ENCODE data around the gene CHAC2. TPM values are rescaled to one million over a fixed set of nuclear protein-coding genes. Genes with fewer than 3 reads are reported as not detected.

Gene CHAC2
- total RNA-seq, 1 experiment from 2014 or later = 18.0 TPM

- DNase-seq (ENCODE audit: low read depth) = no peak
Observed at GRCh38 chr2:53778536-53779162, 11.0 kb downstream of the CHAC2 start.

- DNase-seq (ENCODE audit: low read depth) = no peak
Observed at GRCh38 chr2:53780056-53780455, 12.5 kb downstream of the CHAC2 start.

GRCh38 chr2:53782676-53783075 lies 15.1 kb downstream of the CHAC2 start:
- no peak for DNase-seq (ENCODE audit: low read depth)

- no peak for DNase-seq (ENCODE audit: low read depth)
Observed at GRCh38 chr2:53784436-53784835, 16.8 kb downstream of the CHAC2 start.

GRCh38 chr2:53785366-53785765 lies 17.8 kb downstream of the CHAC2 start:
- DNase-seq (ENCODE audit: low read depth) = peak; percentile 25

GRCh38 chr2:53786352-53786704 lies 18.7 kb downstream of the CHAC2 start:
- DNase-seq (ENCODE audit: low read depth) = peak; percentile 35

- peak; percentile 88 for DNase-seq (ENCODE audit: low read depth)
Observed at GRCh38 chr2:53786705-53787613, 19.4 kb downstream of the CHAC2 start, which contains the start of the genes ASB3 and ERLEC1. ASB3 (minus strand) TSS chr2:53786953; CDS start chr2:53765572, 21,381 bp downstream. ERLEC1 (plus strand) TSS chr2:53787044; CDS start chr2:53787211, 167 bp downstream.

- peak; percentile 11 for DNase-seq (ENCODE audit: low read depth)
Observed at GRCh38 chr2:53787614-53788289, 20.1 kb downstream of the CHAC2 start.

- no peak for DNase-seq (ENCODE audit: low read depth)
Observed at GRCh38 chr2:53793261-53793660, 25.7 kb downstream of the CHAC2 start.

GRCh38 chr2:53793821-53794220 lies 26.2 kb downstream of the CHAC2 start:
- DNase-seq (ENCODE audit: low read depth) = no peak

- DNase-seq (ENCODE audit: low read depth) = no peak
Observed at GRCh38 chr2:53801547-53801946, 33.9 kb downstream of the CHAC2 start.

- DNase-seq (ENCODE audit: low read depth) = no peak
Observed at GRCh38 chr2:53802617-53803151, 35.1 kb downstream of the CHAC2 start.

GRCh38 chr2:53811601-53812000 lies 44.0 kb downstream of the CHAC2 start:
- no peak for DNase-seq (ENCODE audit: low read depth)

- DNase-seq (ENCODE audit: low read depth) = no peak
Observed at GRCh38 chr2:53813151-53813550, 45.5 kb downstream of the CHAC2 start.

GRCh38 chr2:53818854-53819435 lies 51.3 kb downstream of the CHAC2 start:
- DNase-seq (ENCODE audit: low read depth) = no peak

GRCh38 chr2:53819634-53820033 lies 52.0 kb downstream of the CHAC2 start:
- no peak for DNase-seq (ENCODE audit: low read depth)

GRCh38 chr2:53820048-53820447 lies 52.4 kb downstream of the CHAC2 start:
- no peak for DNase-seq (ENCODE audit: low read depth)

- no peak for DNase-seq (ENCODE audit: low read depth)
Observed at GRCh38 chr2:53820711-53821110, 53.1 kb downstream of the CHAC2 start.

GRCh38 chr2:53821810-53822209 lies 54.2 kb downstream of the CHAC2 start:
- DNase-seq (ENCODE audit: low read depth) = no peak

- DNase-seq (ENCODE audit: low read depth) = peak; percentile 15
Observed at GRCh38 chr2:53823639-53824038, 56.0 kb downstream of the CHAC2 start.

All from RPMI7951 (cell line).